HepG2 (cell line): ENCODE measurements around the gene GPR137. TPM values are rescaled to one million over a fixed set of nuclear protein-coding genes. Genes with fewer than 3 reads are reported as not detected.

ENCODE experiments used
- ATF1 ChIP-seq: IDR thresholded peaks from 2 replicates; pipeline ENCODE4 v1.6.1; 2016; ENCODE audit warnings: mild to moderate bottlenecking, control low read depth
- CBFB ChIP-seq: sonication (generic); formaldehyde crosslinking; IDR thresholded peaks from 2 replicates; pipeline ENCODE4 v1.4.0; 2020; ENCODE audit warnings: missing genetic modification reagents
- GABPA ChIP-seq, 2 experiments: IDR thresholded peaks; 2 replicates each; pipeline ENCODE4 v1.6.1; 2011 to 2016; ENCODE audit warnings: low read depth in 2 of 2, low read length in 1 of 2, missing biosample characterization in 1 of 2, missing genetic modification characterization in 1 of 2
- GATAD1 ChIP-seq: IDR thresholded peaks from 2 replicates; pipeline ENCODE4 v1.6.1; 2016; ENCODE audit warnings: missing genetic modification reagents, missing compliant biosample characterization
- HCFC1 ChIP-seq: fragments of 150-350 bp; IDR thresholded peaks from 2 replicates; pipeline ENCODE4 v1.6.1; 2014; ENCODE audit warnings: low read depth, low read length
- HES4 ChIP-seq: sonication (generic); formaldehyde crosslinking; IDR thresholded peaks from 2 replicates; pipeline ENCODE4 v1.9.0; 2021; ENCODE audit warnings: mild to moderate bottlenecking, missing genetic modification reagents, borderline replicate concordance
- KAT8 ChIP-seq: IDR thresholded peaks from 2 replicates; pipeline ENCODE4 v1.6.1; 2016; ENCODE audit warnings: missing genetic modification reagents, missing compliant biosample characterization
- KDM5B ChIP-seq: sonication (generic); formaldehyde crosslinking; IDR thresholded peaks from 2 replicates; pipeline ENCODE4 v1.4.0; 2020; ENCODE audit warnings: missing genetic modification reagents, mild to moderate bottlenecking, borderline replicate concordance
- NR2F1 ChIP-seq, 2 experiments: fragments of 450-650 bp in 1 of 2; formaldehyde crosslinking in 1 of 2; IDR thresholded peaks; 2 replicates each; pipeline versions ENCODE4 v1.5.0 to v1.6.1; 2016 to 2020; ENCODE audit warnings: mild to moderate bottlenecking in 1 of 2, missing compliant biosample characterization in 1 of 2, missing genetic modification reagents in 1 of 2, moderate library complexity in 1 of 2
- NR2F6 ChIP-seq, 2 experiments: IDR thresholded peaks; 2 replicates each; pipeline ENCODE4 v1.6.1; 2016; ENCODE audit warnings: antibody characterized with exemption in 1 of 2, mild to moderate bottlenecking in 1 of 2
- POGZ ChIP-seq: sonication (generic); formaldehyde crosslinking; IDR thresholded peaks from 2 replicates; pipeline ENCODE4 v1.4.0; 2020; ENCODE audit warnings: mild to moderate bottlenecking, missing genetic modification reagents
- THRA ChIP-seq: sonication (generic); formaldehyde crosslinking; IDR thresholded peaks from 2 replicates; pipeline ENCODE4 v1.4.0; 2020; ENCODE audit warnings: missing genetic modification reagents, borderline replicate concordance
- TOE1 ChIP-seq: sonication (generic); formaldehyde crosslinking; IDR thresholded peaks from 2 replicates; pipeline ENCODE4 v1.4.0; 2020; ENCODE audit warnings: mild to moderate bottlenecking, missing genetic modification reagents
- ZNF10 ChIP-seq: sonication (generic); formaldehyde crosslinking; IDR thresholded peaks from 2 replicates; pipeline ENCODE4 v1.4.0; 2020; ENCODE audit warnings: mild to moderate bottlenecking, low read depth, missing genetic modification reagents, borderline replicate concordance
- ZNF234 ChIP-seq: sonication (generic); formaldehyde crosslinking; conservative IDR thresholded peaks from 2 replicates; pipeline ENCODE4 v1.5.1; 2020; ENCODE audit warnings: mild to moderate bottlenecking, missing genetic modification reagents
- ZNF276 ChIP-seq: sonication (generic); formaldehyde crosslinking; IDR thresholded peaks from 2 replicates; pipeline ENCODE4 v1.4.0; 2020; ENCODE audit warnings: mild to moderate bottlenecking, low read depth, missing genetic modification reagents
- ZNF282 ChIP-seq: fragments of 450-650 bp; IDR thresholded peaks from 2 replicates; pipeline ENCODE4 v1.6.1; 2018; ENCODE audit not compliant: partially characterized antibody
- ZNF30 ChIP-seq: sonication (generic); formaldehyde crosslinking; IDR thresholded peaks from 2 replicates; pipeline ENCODE4 v1.5.0; 2020; ENCODE audit warnings: mild to moderate bottlenecking, missing genetic modification reagents
- ZNF432 ChIP-seq: sonication (generic); formaldehyde crosslinking; IDR thresholded peaks from 2 replicates; pipeline ENCODE4 v1.5.0; 2020; ENCODE audit warnings: missing genetic modification reagents, mild to moderate bottlenecking, borderline replicate concordance
- ZNF557 ChIP-seq: sonication (generic); formaldehyde crosslinking; IDR thresholded peaks from 2 replicates; pipeline ENCODE4 v1.4.0; 2020; ENCODE audit warnings: missing genetic modification reagents
- ZNF580 ChIP-seq: IDR thresholded peaks from 2 replicates; pipeline ENCODE4 v1.6.1; 2016; ENCODE audit warnings: low read depth, borderline replicate concordance
- ZNF639 ChIP-seq: conservative IDR thresholded peaks from 2 replicates; pipeline ENCODE4 v1.6.1; 2018; ENCODE audit warnings: missing genetic modification reagents
- ZNF839 ChIP-seq: sonication (generic); formaldehyde crosslinking; IDR thresholded peaks from 2 replicates; pipeline ENCODE4 v1.4.0; 2020; ENCODE audit warnings: missing genetic modification reagents, mild to moderate bottlenecking, borderline replicate concordance
- polyA plus RNA-seq, 8 experiments: library from polyadenylated mRNA; depleted of rRNA in 3 of 8; stranded (reverse) in 7 of 8; unstranded in 1 of 8; fragments of >200 nt; fragmentation: Illumina TruSeq in 4 of 8; extraction: Trizol in 4 of 8; gene quantifications; 2 replicates each; pipeline versions ENCODE4 v1.2.1 to v1.2.3, GENCODE V29; 2011 to 2016; ENCODE audit warnings: low read depth in 4 of 8, missing spikeins in 1 of 8, mixed read lengths in 1 of 8; ENCODE audit not compliant: insufficient read depth in 1 of 8
- total RNA-seq, 5 experiments: library from RNA; depleted of rRNA; stranded (reverse); fragments of >200 nt; fragmentation: Illumina TruSeq; extraction: Trizol; gene quantifications; 2 replicates each; pipeline ENCODE4 v1.2.3, GENCODE V29; 2016; ENCODE audit warnings: low read depth in 1 of 5
- TF ChIP-seq, protein P1 (sequence below): sonication (generic); formaldehyde crosslinking; IDR thresholded peaks from 2 replicates; pipeline ENCODE4 v1.4.0; 2020; ENCODE audit warnings: mild to moderate bottlenecking, missing genetic modification reagents

The GPR137 gene
- total and polyA plus RNA-seq, 2 of the 13 experiments (the other 11 are each of a cell fraction or from before 2014, with no cell fraction given): 8.5 to 13.2 TPM

GRCh38 chr11:64240435-64241240, 45.0 kb upstream of the GPR137 start, which contains the start of gene FKBP2 (continued):
- TF ChIP-seq ZNF234 (CRISPR knock-in tag) (no peak; the same call in 1 of the 2 replicates), ATF1 (CRISPR knock-in tag) (peak; percentile 86), CBFB (CRISPR knock-in tag) (no peak), KDM5B (CRISPR knock-in tag) (peak; percentile 48; the same call in 1 of the 2 replicates), ZNF276 (CRISPR knock-in tag) (no peak), NR2F1 (CRISPR knock-in tag; IDR thresholded peaks at IDR 0.05) (no peak; a peak in 1 of 4 replicates), ZNF639 (CRISPR knock-in tag) (peak; percentile 73), NR2F6 (IDR thresholded peaks at IDR 0.05) (no peak; the same call in 1 of the 2 replicates), NR2F6 (CRISPR knock-in tag; IDR thresholded peaks at IDR 0.05) (peak; percentile 67), KAT8 (CRISPR knock-in tag) (peak; percentile 93), ZNF10 (no peak), HCFC1 (peak; percentile 34; the same call in 1 of the 2 replicates), TOE1 (CRISPR knock-in tag) (no peak), POGZ (CRISPR knock-in tag) (no peak), ZNF839 (CRISPR knock-in tag) (no peak), GATAD1 (peak; percentile 87), GABPA (IDR thresholded peaks at IDR 0.05; ENCODE audit: low read depth, low read length) (no peak), GABPA (CRISPR knock-in tag; IDR thresholded peaks at IDR 0.05; ENCODE audit: low read depth) (peak; percentile 95), ZNF580 (CRISPR knock-in tag) (peak; percentile 54; the same call in 1 of the 2 replicates), ZNF30 (CRISPR knock-in tag) (no peak), ZNF557 (CRISPR knock-in tag) (no peak), HES4 (CRISPR knock-in tag) (no peak), THRA (CRISPR knock-in tag) (peak; percentile 34; the same call in 1 of the 2 replicates), ZNF282 (no peak), ZNF432 (CRISPR knock-in tag) (no peak)
- TF ChIP-seq, protein P1, sequence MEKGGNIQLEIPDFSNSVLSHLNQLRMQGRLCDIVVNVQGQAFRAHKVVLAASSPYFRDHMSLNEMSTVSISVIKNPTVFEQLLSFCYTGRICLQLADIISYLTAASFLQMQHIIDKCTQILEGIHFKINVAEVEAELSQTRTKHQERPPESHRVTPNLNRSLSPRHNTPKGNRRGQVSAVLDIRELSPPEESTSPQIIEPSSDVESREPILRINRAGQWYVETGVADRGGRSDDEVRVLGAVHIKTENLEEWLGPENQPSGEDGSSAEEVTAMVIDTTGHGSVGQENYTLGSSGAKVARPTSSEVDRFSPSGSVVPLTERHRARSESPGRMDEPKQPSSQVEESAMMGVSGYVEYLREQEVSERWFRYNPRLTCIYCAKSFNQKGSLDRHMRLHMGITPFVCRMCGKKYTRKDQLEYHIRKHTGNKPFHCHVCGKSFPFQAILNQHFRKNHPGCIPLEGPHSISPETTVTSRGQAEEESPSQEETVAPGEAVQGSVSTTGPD (CRISPR knock-in tag): no peak
